Mesenchymal stem cell (in vitro differentiated cells and primary cell): ENCODE measurements around the gene SVIP.

Experiments
- DNase-seq: peaks from one replicate; pipeline ENCODE4 v3.0.0-alpha.2; 2013
- H2AFZ ChIP-seq: one replicate; pipeline ENCODE4 v1.6.1; 2013; ENCODE audit warnings: low read depth, mild to moderate bottlenecking, control low read depth, inconsistent platforms, low read length, moderate library complexity
- H2AK5ac ChIP-seq: 2 replicates; pipeline ENCODE4 v1.6.1; 2013; ENCODE audit warnings: low read length, moderate library complexity, mild to moderate bottlenecking, inconsistent platforms; ENCODE audit not compliant: severe bottlenecking
- H2BK120ac ChIP-seq: one replicate; pipeline ENCODE4 v1.6.1; 2013; ENCODE audit warnings: low read depth, mild to moderate bottlenecking, inconsistent platforms, low read length, moderate library complexity
- H2BK12ac ChIP-seq, 2 experiments: one replicate each; pipeline ENCODE4 v1.6.1; 2013; ENCODE audit warnings: inconsistent platforms in 2 of 2, low read length in 2 of 2, mild to moderate bottlenecking in 2 of 2, moderate library complexity in 2 of 2, control low read depth in 1 of 2
- H2BK15ac ChIP-seq: one replicate; pipeline ENCODE4 v1.6.1; 2013; ENCODE audit warnings: mild to moderate bottlenecking, low read depth, inconsistent platforms; ENCODE audit not compliant: poor library complexity, severe bottlenecking
- H2BK5ac ChIP-seq: 2 replicates; pipeline ENCODE4 v1.6.1; 2013; ENCODE audit warnings: low read depth, mild to moderate bottlenecking, low read length, control low read depth, inconsistent platforms; ENCODE audit not compliant: poor library complexity, severe bottlenecking
- H3K14ac ChIP-seq, 2 experiments: one replicate each; pipeline ENCODE4 v1.6.1; 2013; ENCODE audit warnings: inconsistent platforms in 2 of 2, low read length in 2 of 2, control low read depth in 1 of 2, mild to moderate bottlenecking in 1 of 2, moderate library complexity in 1 of 2
- H3K18ac ChIP-seq, 2 experiments: one replicate each; pipeline ENCODE4 v1.6.1; 2013; ENCODE audit warnings: inconsistent platforms in 2 of 2, low read length in 2 of 2, control low read depth in 1 of 2, low read depth in 1 of 2, mild to moderate bottlenecking in 1 of 2
- H3K23ac ChIP-seq, 2 experiments: one replicate each; pipeline ENCODE4 v1.6.1; 2013; ENCODE audit warnings: inconsistent platforms in 2 of 2, low read length in 2 of 2, mild to moderate bottlenecking in 2 of 2, moderate library complexity in 2 of 2, control low read depth in 1 of 2
- H3K27ac ChIP-seq: 2 replicates; pipeline ENCODE4 v1.5.1; 2013; ENCODE audit warnings: mild to moderate bottlenecking, moderate library complexity, low read length, control low read depth, inconsistent platforms; ENCODE audit not compliant: poor library complexity, severe bottlenecking
- H3K27me3 ChIP-seq, 2 experiments: 2 replicates each; pipeline versions ENCODE4 v1.6.1 to v1.7.0; 2013; ENCODE audit warnings: low read length in 2 of 2, mild to moderate bottlenecking in 2 of 2, moderate library complexity in 2 of 2, control low read depth in 1 of 2, inconsistent platforms in 1 of 2; ENCODE audit not compliant: control insufficient read depth in 1 of 2, insufficient read depth in 1 of 2
- H3K36me3 ChIP-seq, 2 experiments: 2 replicates each; pipeline versions ENCODE4 v1.6.1 to v1.7.0; 2013; ENCODE audit warnings: low read length in 2 of 2, control low read depth in 1 of 2, inconsistent platforms in 1 of 2, low read depth in 1 of 2, mild to moderate bottlenecking in 1 of 2; ENCODE audit not compliant: insufficient read depth in 2 of 2, control insufficient read depth in 1 of 2
- H3K4ac ChIP-seq, 2 experiments: one replicate each; pipeline ENCODE4 v1.6.1; 2013; ENCODE audit warnings: inconsistent platforms in 2 of 2, low read length in 2 of 2, mild to moderate bottlenecking in 2 of 2, moderate library complexity in 2 of 2, control low read depth in 1 of 2, low read depth in 1 of 2
- H3K4me1 ChIP-seq: 2 replicates; pipeline ENCODE4 v1.6.1; 2013; ENCODE audit warnings: low read depth, low read length, control low read depth; ENCODE audit not compliant: control insufficient read depth, insufficient read depth
- H3K4me2 ChIP-seq: 2 replicates; pipeline ENCODE4 v1.6.1; 2013; ENCODE audit warnings: low read length, mild to moderate bottlenecking, inconsistent platforms; ENCODE audit not compliant: poor library complexity, severe bottlenecking
- H3K4me3 ChIP-seq, 2 experiments: 2 replicates each; pipeline versions ENCODE4 v1.5.1 to v1.7.0; 2013; ENCODE audit warnings: low read length in 2 of 2, mild to moderate bottlenecking in 2 of 2, control low read depth in 1 of 2, low read depth in 1 of 2; ENCODE audit not compliant: insufficient read depth in 1 of 2
- H3K79me1 ChIP-seq: replicated peaks from 2 replicates; pipeline ENCODE4 v1.6.1; 2013; ENCODE audit warnings: mild to moderate bottlenecking, control low read depth, low read length, inconsistent platforms; ENCODE audit not compliant: poor library complexity, severe bottlenecking
- H3K9ac ChIP-seq: 2 replicates; pipeline ENCODE4 v1.7.0; 2013; ENCODE audit warnings: mild to moderate bottlenecking, low read length, moderate library complexity
- H3K9me3 ChIP-seq: 2 replicates; pipeline ENCODE4 v1.7.0; 2013; ENCODE audit warnings: mild to moderate bottlenecking, low read length; ENCODE audit not compliant: control insufficient read depth
- H4K8ac ChIP-seq: one replicate; pipeline ENCODE4 v1.6.1; 2013; ENCODE audit warnings: inconsistent platforms, mild to moderate bottlenecking, low read length, moderate library complexity
- H4K91ac ChIP-seq: one replicate; pipeline ENCODE4 v1.6.1; 2013; ENCODE audit warnings: mild to moderate bottlenecking, low read length, inconsistent platforms
- WGBS: methylation state at CpG from one replicate; pipeline ENCODE4 v1.1.7; 2013; ENCODE audit warnings: mixed read lengths; 5-methylcytosine and 5-hydroxymethylcytosine counted together

The SVIP gene

GRCh38 chr11:22779850-22780249, 49.8 kb downstream of the SVIP start:
- Histone ChIP-seq H3K79me1 (no peaks in the 10 kb centered on the region), H2BK120ac (no peak overlapping the region), H3K4me1 (no peaks in the 10 kb centered on the region), H3K4me3 (no peak overlapping the region), H2BK12ac (no peak overlapping the region), H2AK5ac (no peak overlapping the region), H3K23ac (no peak overlapping the region), H3K4me2 (no peak overlapping the region), H3K9me3 (no peaks in the 10 kb centered on the region), H4K8ac (no peak overlapping the region), H3K18ac (no peak overlapping the region), H2BK15ac (no peak overlapping the region), H2BK5ac (no peak overlapping the region), H3K14ac (no peak overlapping the region), H3K9ac (no peak overlapping the region), H4K91ac (no peak overlapping the region), H2AFZ (no peak overlapping the region), H3K27me3 (no peaks in the 10 kb centered on the region), H3K4ac (no peak overlapping the region), H3K27ac (no peak overlapping the region), H3K36me3 (no peaks in the 10 kb centered on the region)
- 83% methylated on average over 2 of the region's 5 CpGs for WGBS
- DNase-seq: no peak

- Histone ChIP-seq H3K27ac (no peak overlapping the region), H3K4me2 (no peak overlapping the region), H3K4me1 (no peaks in the 10 kb centered on the region), H2AFZ (no peak overlapping the region), H2BK12ac (no peak overlapping the region), H3K36me3 (no peaks in the 10 kb centered on the region), H3K4me3 (no peak overlapping the region), H3K14ac (no peak overlapping the region), H2BK15ac (no peak overlapping the region), H3K79me1 (no peaks in the 10 kb centered on the region), H2BK5ac (no peak overlapping the region), H2BK120ac (no peak overlapping the region), H2AK5ac (no peak overlapping the region), H3K18ac (no peak overlapping the region), H3K9ac (no peak overlapping the region), H4K8ac (no peak overlapping the region), H3K27me3 (no peaks in the 10 kb centered on the region), H3K4ac (no peak overlapping the region), H4K91ac (no peak overlapping the region), H3K23ac (no peak overlapping the region), H3K9me3 (no peaks in the 10 kb centered on the region)
- DNase-seq: no peak
Observed at GRCh38 chr11:22778642-22779041, 51.0 kb downstream of the SVIP start.

- H3K36me3 ChIP-seq: no peaks in the 10 kb centered on the region
- no peak overlapping the region for H3K4me2 ChIP-seq
- no peak overlapping the region for H2BK5ac ChIP-seq
- H4K8ac ChIP-seq: no peak overlapping the region
- H3K4ac ChIP-seq: no peak overlapping the region
- H3K9ac ChIP-seq: no peak overlapping the region
- no peak overlapping the region for H3K23ac ChIP-seq
- WGBS: 80% methylated on average over 5 of the region's 5 CpGs
- DNase-seq: no peak
- H3K27me3 ChIP-seq: no peaks in the 10 kb centered on the region
- H3K79me1 ChIP-seq: no peaks in the 10 kb centered on the region
- H2BK120ac ChIP-seq: no peak overlapping the region
- H3K4me1 ChIP-seq: no peaks in the 10 kb centered on the region
- H3K4me3 ChIP-seq: no peak overlapping the region
- no peak overlapping the region for H3K27ac ChIP-seq
- H2AFZ ChIP-seq: no peak overlapping the region
- no peak overlapping the region for H2BK12ac ChIP-seq
- H2BK15ac ChIP-seq: no peak overlapping the region
- H3K9me3 ChIP-seq: no peaks in the 10 kb centered on the region
- H2AK5ac ChIP-seq: no peak overlapping the region
- no peak overlapping the region for H4K91ac ChIP-seq
- no peak overlapping the region for H3K18ac ChIP-seq
- H3K14ac ChIP-seq: no peak overlapping the region
Observed at GRCh38 chr11:22775248-22775647, 54.4 kb downstream of the SVIP start.

GRCh38 chr11:22774716-22775115, 54.9 kb downstream of the SVIP start:
- H3K27me3 ChIP-seq: no peaks in the 10 kb centered on the region
- no peak overlapping the region for H3K4ac ChIP-seq
- H3K36me3 ChIP-seq: no peaks in the 10 kb centered on the region
- no peaks in the 10 kb centered on the region for H3K9me3 ChIP-seq
- 72% methylated on average over 2 of the region's 2 CpGs for WGBS
- H2BK120ac ChIP-seq: no peak overlapping the region
- H2AK5ac ChIP-seq: no peak overlapping the region
- H3K4me3 ChIP-seq: no peak overlapping the region
- no peak overlapping the region for H2BK15ac ChIP-seq
- no peak overlapping the region for H4K8ac ChIP-seq
- no peak overlapping the region for H3K18ac ChIP-seq
- H3K4me2 ChIP-seq: no peak overlapping the region
- no peak overlapping the region for H4K91ac ChIP-seq
- no peak overlapping the region for H2BK12ac ChIP-seq
- no peak overlapping the region for H2AFZ ChIP-seq
- no peaks in the 10 kb centered on the region for H3K79me1 ChIP-seq
- DNase-seq: no peak
- H3K27ac ChIP-seq: no peak overlapping the region
- H3K14ac ChIP-seq: no peak overlapping the region
- no peak overlapping the region for H3K23ac ChIP-seq
- no peak overlapping the region for H2BK5ac ChIP-seq
- no peaks in the 10 kb centered on the region for H3K4me1 ChIP-seq
- H3K9ac ChIP-seq: no peak overlapping the region
